GM12878 (cell line): ENCODE results near the gene COQ2. TPM values are rescaled to one million over a fixed set of nuclear protein-coding genes. Genes with fewer than 3 reads are reported as not detected.

Source experiments
- BCLAF1 ChIP-seq: fragments of 450-650 bp; IDR thresholded peaks from 2 replicates; pipeline ENCODE4 v1.6.1; 2017; ENCODE audit warnings: antibody characterized with exemption, mild to moderate bottlenecking, moderate library complexity
- CEBPZ ChIP-seq: fragments of 150-350 bp; IDR thresholded peaks from 2 replicates; pipeline ENCODE4 v1.6.1; 2016; ENCODE audit warnings: low read depth, low read length
- FOS ChIP-seq: IDR thresholded peaks from 3 replicates; pipeline ENCODE4 v1.6.1; 2011; ENCODE audit warnings: borderline replicate concordance; ENCODE audit not compliant: insufficient read length; ENCODE audit errors: extremely low read depth
- IRF5 ChIP-seq: fragments of 450-650 bp; IDR thresholded peaks from 2 replicates; pipeline ENCODE4 v1.6.1; 2017; ENCODE audit warnings: borderline replicate concordance
- polyA plus RNA-seq, 11 experiments: library from polyadenylated mRNA; depleted of rRNA in 4 of 11; unstranded in 6 of 11; stranded (reverse) in 5 of 11; fragments of >200 nt; fragmentation: Nextera tagmentation in 4 of 11; fragmentation: Illumina TruSeq in 1 of 11; extraction: Ambion mirVana in 4 of 11; extraction: Trizol in 1 of 11; gene quantifications; 1 replicate in 1 of 11; 2 replicates in 10 of 11; pipeline versions ENCODE4 v1.2.1 to v1.2.3, GENCODE V29; 2011 to 2016; ENCODE audit warnings: inconsistent platforms in 2 of 11, missing spikeins in 2 of 11, low read depth in 1 of 11
- total RNA-seq, 4 experiments: library from RNA; depleted of rRNA in 3 of 4; stranded (reverse); fragments of >200 nt in 3 of 4; fragmentation: Illumina TruSeq in 1 of 4; extraction: Trizol in 1 of 4; gene quantifications; 2 replicates each; pipeline versions ENCODE4 v1.2.1 to v1.2.3, GENCODE V29; 2013 to 2021

Gene COQ2
- total and polyA plus RNA-seq, 10 of the 15 experiments (the other 5 are each of a cell fraction or from before 2014, with no cell fraction given) = 5.0 to 46.7 (median 19.1) TPM

- TF ChIP-seq BCLAF1 (no peak), IRF5 (no peak), FOS (no peak), CEBPZ (no peak)
- TF ChIP-seq, all 136 proteins: peak for 0
Measured at GRCh38 chr4:83262682-83263081, 21.9 kb downstream of the COQ2 start (continued).
